Fibroblast of lung (primary cell): ENCODE results near the gene USP19. TPM values are rescaled to one million over a fixed set of nuclear protein-coding genes. Genes with fewer than 3 reads are reported as not detected.

Experiments used
- DNase-seq, 2 donors: peaks; one replicate each; pipeline versions ENCODE4 v3.0.0 to v3.0.0-alpha.2; 2010; ENCODE audit warnings: low read depth in 2 of 2
- H2AFZ ChIP-seq: 2 replicates; pipeline ENCODE4 v1.5.1; 2012; ENCODE audit warnings: low read length, control low read depth, inconsistent platforms
- H3K27ac ChIP-seq: 2 replicates; pipeline ENCODE4 v1.5.1; 2011; ENCODE audit warnings: low read length, control low read depth; ENCODE audit not compliant: insufficient read depth
- H3K27me3 ChIP-seq: 2 replicates; pipeline ENCODE4 v1.5.1; 2011; ENCODE audit warnings: mild to moderate bottlenecking, low read length; ENCODE audit not compliant: control insufficient read depth, insufficient read depth
- H3K36me3 ChIP-seq: 2 replicates; pipeline ENCODE4 v1.5.1; 2011; ENCODE audit warnings: low read length; ENCODE audit not compliant: control insufficient read depth, insufficient read depth
- H3K4me1 ChIP-seq: 2 replicates; pipeline ENCODE4 v1.5.1; 2011; ENCODE audit warnings: low read length; ENCODE audit not compliant: control insufficient read depth, insufficient read depth; ENCODE audit errors: extremely low read depth
- H3K4me2 ChIP-seq: 2 replicates; pipeline ENCODE4 v1.5.1; 2011; ENCODE audit warnings: low read length, control low read depth; ENCODE audit not compliant: insufficient read depth; ENCODE audit errors: extremely low read depth
- H3K4me3 ChIP-seq, 4 experiments: fragments of 200-600 bp in 1 of 4; sonication (generic) in 1 of 4; replicated peaks in 1 of 4; 2 replicates each; pipeline ENCODE4 v1.5.1; 2011 to 2016; ENCODE audit warnings: low read length in 4 of 4, low read depth in 3 of 4, mild to moderate bottlenecking in 3 of 4, control low read depth in 2 of 4, inconsistent platforms in 1 of 4, mixed read lengths in 1 of 4; ENCODE audit not compliant: insufficient read depth in 1 of 4; ENCODE audit errors: control extremely low read depth in 1 of 4
- H3K79me2 ChIP-seq: 2 replicates; pipeline ENCODE4 v1.5.1; 2012; ENCODE audit warnings: mild to moderate bottlenecking, low read length, inconsistent platforms; ENCODE audit not compliant: control insufficient read depth, insufficient read depth
- H3K9ac ChIP-seq: 2 replicates; pipeline ENCODE4 v1.5.1; 2011; ENCODE audit warnings: mild to moderate bottlenecking, low read length, control low read depth; ENCODE audit not compliant: insufficient read depth
- H3K9me3 ChIP-seq: 2 replicates; pipeline ENCODE4 v1.5.1; 2012; ENCODE audit warnings: low read depth, low read length; ENCODE audit not compliant: control insufficient read depth, insufficient read depth
- H4K20me1 ChIP-seq: 2 replicates; pipeline ENCODE4 v1.5.1; 2011; ENCODE audit warnings: low read length; ENCODE audit not compliant: control insufficient read depth, insufficient read depth; ENCODE audit errors: extremely low read depth
- EZH2 ChIP-seq: IDR thresholded peaks from 2 replicates; pipeline ENCODE4 v1.5.1; 2012; ENCODE audit warnings: low read length, control low read depth, mild to moderate bottlenecking; ENCODE audit errors: missing control alignments
- polyA plus RNA-seq, 2 donors: library from polyadenylated mRNA; depleted of rRNA in 1 of 2; stranded (reverse) in 1 of 2; unstranded in 1 of 2; fragments of >200 nt; gene quantifications; 2 replicates each; pipeline ENCODE4 v1.2.1, GENCODE V29; 2011 to 2012; ENCODE audit warnings: missing spikeins in 1 of 2
- total RNA-seq: library from RNA; depleted of rRNA; stranded (reverse); fragments of >200 nt; gene quantifications from 2 replicates; pipeline ENCODE4 v1.2.1, GENCODE V29; 2014
- TF ChIP-seq, protein P1 (sequence below), 2 donors: IDR thresholded peaks in 1 of 2; conservative IDR thresholded peaks in 1 of 2; 1 replicate in 1 of 2; 2 replicates in 1 of 2; pipeline ENCODE4 v1.5.1; 2011 to 2012; ENCODE audit warnings: low read length in 2 of 2, control low read depth in 1 of 2, inconsistent platforms in 1 of 2, low read depth in 1 of 2, mild to moderate bottlenecking in 1 of 2

USP19 gene
- total and polyA plus RNA-seq, 2 donors (not counting 1 experiment from before 2014, with no cell fraction given): 23.3 to 53.8 TPM

DNA sequence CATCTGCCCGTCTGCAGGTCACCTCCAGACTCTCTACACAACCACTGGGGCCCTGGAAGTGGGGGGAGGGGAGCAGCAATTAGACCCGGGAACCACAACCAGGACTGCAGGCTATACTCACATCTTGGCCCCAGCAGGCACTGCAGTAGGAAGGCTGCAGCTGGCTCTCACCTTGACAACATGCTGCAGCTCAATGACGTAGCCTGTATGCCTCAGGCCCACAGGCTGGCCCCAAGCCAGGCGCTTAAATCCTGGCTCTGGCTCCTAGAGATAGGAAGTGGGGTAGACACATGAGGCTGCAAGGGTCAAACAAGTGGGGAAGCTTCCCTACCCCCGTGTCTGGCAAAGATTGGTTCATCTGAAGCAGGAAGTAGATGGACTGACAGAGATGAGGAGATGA is 22.2 kb downstream of the USP19 start:
- peak overlapping the region; percentile 23 for H3K27ac ChIP-seq
- peaks cover 7% of the 10 kb centered on the region for H3K4me1 ChIP-seq

DNA sequence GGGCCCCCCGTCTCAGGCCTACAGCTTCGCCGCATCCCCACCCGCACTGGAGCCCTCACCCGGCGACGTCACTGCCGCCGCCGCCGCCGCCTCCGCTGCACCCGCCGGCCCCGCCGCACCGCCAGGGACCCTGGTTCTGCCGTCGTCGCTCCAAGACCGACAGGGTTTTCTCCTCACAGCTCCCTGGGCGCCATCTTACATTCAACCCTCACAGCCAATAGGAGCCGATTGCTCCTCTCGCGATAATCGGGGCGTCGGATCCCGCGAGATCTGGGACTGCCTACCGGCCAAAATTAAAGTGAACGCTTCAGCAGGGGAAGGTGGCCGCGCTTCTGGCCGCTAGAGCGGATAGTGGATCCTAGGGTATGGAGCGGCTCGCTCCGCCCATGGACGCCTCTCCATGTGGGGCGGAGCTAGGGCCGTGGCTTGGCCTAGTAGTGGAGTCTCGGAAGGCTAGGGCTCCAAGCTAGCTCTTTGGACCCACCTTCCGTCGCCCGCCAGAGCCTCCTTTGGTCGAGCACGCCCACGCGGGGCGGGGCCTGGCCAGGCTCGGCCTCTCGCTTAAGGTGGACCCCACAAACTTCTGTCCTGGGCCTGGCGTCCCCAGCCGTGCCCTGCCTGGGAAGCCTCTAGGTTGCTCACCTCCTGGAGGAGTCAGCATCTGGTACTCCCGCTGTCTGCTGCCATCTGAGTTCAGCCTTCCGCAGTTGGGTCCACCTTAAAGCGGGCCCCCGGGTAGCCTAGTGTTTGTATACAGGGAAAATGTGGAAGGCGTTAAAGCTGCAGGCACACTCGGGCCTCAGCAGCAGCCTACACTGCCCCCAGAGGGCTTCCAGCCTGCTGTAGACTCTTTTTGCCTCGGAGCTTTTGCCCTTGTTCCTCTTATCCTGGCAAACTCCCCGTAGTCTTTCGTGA is 26.5 kb downstream of the USP19 start, which contains the start of gene QRICH1:
QRICH1 (minus strand) TSS at position 219 of the 915 bp plus-strand sequence. CDS start 17,054 bp downstream, outside the sequence.
- peak; percentile 97 to 98 for DNase-seq
- Histone ChIP-seq H3K36me3 (peaks cover 19% of the 10 kb centered on the region), H3K4me3 (peak within 1 kb of the TSS; percentile 73 to 99 (median 96)), H3K9ac (peak within 1 kb of the TSS; percentile 93), H2AFZ (peak within 1 kb of the TSS; percentile 77), H3K27ac (peak within 1 kb of the TSS; percentile 97), H3K4me1 (peaks cover 12% of the 10 kb centered on the region), H3K79me2 (peaks cover 40% of the 10 kb centered on the region), H3K27me3 (no peaks in the 10 kb centered on the region), H4K20me1 (no peaks in the 10 kb centered on the region), H3K9me3 (no peaks in the 10 kb centered on the region), H3K4me2 (peak within 1 kb of the TSS; percentile 94)
- no peak for TF ChIP-seq EZH2
- TF ChIP-seq, protein P1, sequence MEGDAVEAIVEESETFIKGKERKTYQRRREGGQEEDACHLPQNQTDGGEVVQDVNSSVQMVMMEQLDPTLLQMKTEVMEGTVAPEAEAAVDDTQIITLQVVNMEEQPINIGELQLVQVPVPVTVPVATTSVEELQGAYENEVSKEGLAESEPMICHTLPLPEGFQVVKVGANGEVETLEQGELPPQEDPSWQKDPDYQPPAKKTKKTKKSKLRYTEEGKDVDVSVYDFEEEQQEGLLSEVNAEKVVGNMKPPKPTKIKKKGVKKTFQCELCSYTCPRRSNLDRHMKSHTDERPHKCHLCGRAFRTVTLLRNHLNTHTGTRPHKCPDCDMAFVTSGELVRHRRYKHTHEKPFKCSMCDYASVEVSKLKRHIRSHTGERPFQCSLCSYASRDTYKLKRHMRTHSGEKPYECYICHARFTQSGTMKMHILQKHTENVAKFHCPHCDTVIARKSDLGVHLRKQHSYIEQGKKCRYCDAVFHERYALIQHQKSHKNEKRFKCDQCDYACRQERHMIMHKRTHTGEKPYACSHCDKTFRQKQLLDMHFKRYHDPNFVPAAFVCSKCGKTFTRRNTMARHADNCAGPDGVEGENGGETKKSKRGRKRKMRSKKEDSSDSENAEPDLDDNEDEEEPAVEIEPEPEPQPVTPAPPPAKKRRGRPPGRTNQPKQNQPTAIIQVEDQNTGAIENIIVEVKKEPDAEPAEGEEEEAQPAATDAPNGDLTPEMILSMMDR (conservative IDR thresholded peaks at IDR 0.05 in 1 of 2, IDR thresholded peaks at IDR 0.05 in 1 of 2; ENCODE audit: low read depth in 1 of 2, low read length in 2 of 2): peak; percentile 63 to 74

More for the DNA sequence above, 22.2 kb downstream of the USP19 start:
- no peak for TF ChIP-seq EZH2
- TF ChIP-seq, protein P1 (conservative IDR thresholded peaks at IDR 0.05 in 1 of 2, IDR thresholded peaks at IDR 0.05 in 1 of 2; ENCODE audit: low read depth in 1 of 2, low read length in 2 of 2): no peak
- peaks cover 4% of the 10 kb centered on the region for H3K79me2 ChIP-seq
- no peaks in the 10 kb centered on the region for H3K9me3 ChIP-seq
- no peak overlapping the region for H3K4me3 ChIP-seq
- no peaks in the 10 kb centered on the region for H3K27me3 ChIP-seq
- H4K20me1 ChIP-seq: no peaks in the 10 kb centered on the region
- DNase-seq: peak in 1 of 2 donors; percentile 48
- no peak overlapping the region for H3K9ac ChIP-seq
- no peak overlapping the region for H3K4me2 ChIP-seq
- no peak overlapping the region for H2AFZ ChIP-seq
- peaks cover 45% of the 10 kb centered on the region for H3K36me3 ChIP-seq
